ENCODE results near the gene FHIT. TPM values are rescaled to one million over a fixed set of nuclear protein-coding genes. Genes with fewer than 3 reads are reported as not detected.

Gene FHIT
- total RNA-seq, 4 donors from 2014 or later = 4.4 to 10.6 (median 8.4) TPM

DNA sequence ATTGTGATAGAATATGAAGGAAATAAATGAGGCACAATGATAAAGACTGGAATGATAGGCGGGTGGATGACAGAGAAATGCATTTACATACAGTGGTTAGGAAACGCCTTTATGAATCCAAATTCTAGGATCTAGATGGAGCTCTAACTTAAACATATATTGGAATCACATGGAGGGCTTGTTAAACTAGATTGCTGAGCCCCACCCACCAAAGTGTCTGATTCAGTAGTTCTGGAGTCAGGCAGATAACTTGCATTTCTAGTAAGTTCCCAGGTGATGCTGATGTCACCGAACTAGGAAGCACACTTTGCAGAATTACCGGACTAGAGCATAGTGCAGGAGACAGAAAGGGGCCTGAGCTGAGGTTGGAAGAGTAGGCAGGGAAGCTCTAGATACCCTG lies 837.2 kb downstream of the FHIT start:
- TF ChIP-seq, protein P1, sequence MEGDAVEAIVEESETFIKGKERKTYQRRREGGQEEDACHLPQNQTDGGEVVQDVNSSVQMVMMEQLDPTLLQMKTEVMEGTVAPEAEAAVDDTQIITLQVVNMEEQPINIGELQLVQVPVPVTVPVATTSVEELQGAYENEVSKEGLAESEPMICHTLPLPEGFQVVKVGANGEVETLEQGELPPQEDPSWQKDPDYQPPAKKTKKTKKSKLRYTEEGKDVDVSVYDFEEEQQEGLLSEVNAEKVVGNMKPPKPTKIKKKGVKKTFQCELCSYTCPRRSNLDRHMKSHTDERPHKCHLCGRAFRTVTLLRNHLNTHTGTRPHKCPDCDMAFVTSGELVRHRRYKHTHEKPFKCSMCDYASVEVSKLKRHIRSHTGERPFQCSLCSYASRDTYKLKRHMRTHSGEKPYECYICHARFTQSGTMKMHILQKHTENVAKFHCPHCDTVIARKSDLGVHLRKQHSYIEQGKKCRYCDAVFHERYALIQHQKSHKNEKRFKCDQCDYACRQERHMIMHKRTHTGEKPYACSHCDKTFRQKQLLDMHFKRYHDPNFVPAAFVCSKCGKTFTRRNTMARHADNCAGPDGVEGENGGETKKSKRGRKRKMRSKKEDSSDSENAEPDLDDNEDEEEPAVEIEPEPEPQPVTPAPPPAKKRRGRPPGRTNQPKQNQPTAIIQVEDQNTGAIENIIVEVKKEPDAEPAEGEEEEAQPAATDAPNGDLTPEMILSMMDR (IDR thresholded peaks at IDR 0.05; ENCODE audit: low read depth) = no peak

DNA sequence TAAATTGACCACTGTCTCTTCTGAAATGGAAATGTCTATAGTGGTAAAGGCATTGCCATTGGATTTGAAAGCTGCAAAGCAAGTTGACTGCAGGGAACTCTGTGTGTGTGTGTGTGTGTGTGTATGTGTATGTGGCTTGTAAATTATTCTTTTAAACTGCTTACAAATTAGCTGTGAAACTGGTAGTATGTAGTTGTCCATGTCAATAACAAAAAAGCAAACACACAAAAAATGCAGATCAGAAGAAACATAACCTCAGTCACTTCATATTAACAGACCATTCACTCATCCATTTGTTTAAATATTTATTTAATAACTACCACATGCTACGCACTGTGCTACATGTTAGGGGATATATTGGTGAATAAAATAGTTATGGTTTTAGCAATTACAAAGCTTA lies 837.7 kb downstream of the FHIT start:
- TF ChIP-seq, protein P1 (IDR thresholded peaks at IDR 0.05; ENCODE audit: low read depth) = no peak

DNA sequence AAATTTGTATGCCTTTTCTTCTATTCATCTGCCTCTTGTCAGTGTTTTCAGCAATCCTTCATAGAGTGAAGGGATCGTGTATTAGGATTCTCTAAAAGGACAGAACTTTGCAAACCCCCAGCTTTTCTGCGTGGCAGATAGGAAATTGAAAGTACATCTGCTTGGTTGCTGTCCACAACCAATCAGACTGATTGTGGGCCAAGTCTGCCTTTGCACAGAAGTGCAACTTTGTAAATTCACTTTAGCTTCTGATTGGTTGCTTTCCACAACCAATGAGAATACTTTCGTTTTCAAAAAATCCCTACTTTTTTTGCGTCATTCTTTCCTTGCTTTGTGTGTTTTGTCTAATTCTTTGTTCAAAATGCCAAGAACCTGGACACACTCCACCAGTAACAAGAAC lies 847.4 kb downstream of the FHIT start:
- TF ChIP-seq, protein P1 (IDR thresholded peaks at IDR 0.05; ENCODE audit: low read depth) = no peak

DNA sequence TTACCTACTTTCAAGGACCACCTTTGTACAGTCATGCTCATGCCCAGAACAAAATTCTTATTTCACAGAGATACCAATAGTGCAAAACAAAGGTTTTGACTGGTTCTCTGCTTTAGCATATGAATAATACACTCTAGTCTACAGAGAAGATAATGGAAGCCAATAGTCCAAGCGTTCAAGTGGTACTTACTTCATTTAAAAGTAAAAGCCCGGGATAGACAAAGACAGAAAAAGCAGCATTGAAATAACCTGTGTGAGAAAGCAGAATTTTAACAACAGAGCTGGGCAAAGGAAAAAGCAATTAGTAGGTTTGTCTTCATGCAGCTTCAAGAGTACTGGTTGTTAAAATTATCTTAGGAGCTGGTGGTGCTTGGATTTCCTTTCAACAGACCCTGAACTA lies 848.3 kb downstream of the FHIT start:
- TF ChIP-seq, protein P1 (IDR thresholded peaks at IDR 0.05; ENCODE audit: low read depth) = no peak

DNA sequence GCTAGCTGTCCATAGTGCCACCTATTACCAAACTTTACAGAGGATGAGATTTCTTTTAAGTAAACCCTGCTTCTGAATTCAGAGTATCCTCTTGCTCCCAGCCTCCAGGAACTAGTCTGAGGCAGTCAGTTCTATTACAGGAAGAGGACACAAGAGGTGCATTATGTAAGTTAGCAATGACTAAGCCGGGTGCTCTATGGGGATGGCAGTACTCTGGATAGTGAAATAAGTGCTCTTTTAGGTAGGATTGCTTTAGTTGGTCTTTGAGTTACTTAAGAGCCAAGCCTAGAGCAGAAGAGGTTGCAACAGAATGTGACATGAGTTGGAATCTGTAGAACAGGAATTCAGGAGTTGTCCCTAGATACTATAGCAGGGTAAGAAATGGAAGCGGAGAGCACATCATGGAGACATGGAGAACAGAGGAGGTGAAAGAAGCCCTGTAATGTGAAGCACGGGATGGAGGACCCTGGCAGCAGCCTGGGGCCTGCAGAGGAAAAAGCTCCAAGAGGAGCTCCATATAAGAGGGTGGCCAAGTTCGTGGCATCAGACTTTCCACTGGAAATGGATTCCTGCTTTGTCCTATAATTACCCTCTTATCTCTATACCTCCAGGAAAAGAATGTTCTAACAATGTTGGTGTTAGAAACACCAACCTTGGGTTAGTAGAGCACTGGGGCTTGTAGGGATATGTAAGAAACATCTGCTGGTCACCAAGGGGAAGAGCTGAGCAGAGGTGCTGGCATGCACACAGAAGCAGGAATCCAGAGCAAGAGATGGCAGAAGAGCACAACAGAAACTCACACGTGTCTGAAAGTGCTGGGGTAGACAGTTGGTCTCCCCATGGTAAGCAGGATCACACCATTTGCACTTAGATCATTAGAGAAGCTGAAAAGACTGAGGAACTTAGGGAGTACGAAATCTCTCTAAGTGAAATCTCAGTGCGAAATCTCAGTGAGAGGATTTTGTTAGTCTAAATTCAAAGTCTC lies 851.1 kb downstream of the FHIT start:
- TF ChIP-seq, protein P1 (IDR thresholded peaks at IDR 0.05; ENCODE audit: low read depth) = no peak

DNA sequence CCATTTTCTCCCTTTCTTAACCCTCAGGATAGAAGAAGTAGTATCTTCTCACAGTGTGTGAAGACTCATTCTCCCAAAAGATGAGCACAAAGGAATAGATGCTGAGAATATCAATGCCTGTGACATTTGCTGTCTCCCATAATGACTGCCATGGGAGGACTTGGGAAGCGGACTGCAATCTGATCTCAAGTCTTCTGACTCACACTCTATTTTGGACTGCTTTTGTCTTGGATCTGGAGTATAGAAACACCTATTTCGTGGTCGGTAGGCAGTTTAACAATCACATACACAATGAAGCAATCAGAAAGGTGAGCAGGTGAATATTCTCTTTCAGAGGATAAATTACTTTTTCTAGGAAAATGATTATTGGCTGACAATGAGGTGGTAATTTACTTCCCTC lies 852.0 kb downstream of the FHIT start:
- TF ChIP-seq, protein P1 (IDR thresholded peaks at IDR 0.05; ENCODE audit: low read depth) = no peak

DNA sequence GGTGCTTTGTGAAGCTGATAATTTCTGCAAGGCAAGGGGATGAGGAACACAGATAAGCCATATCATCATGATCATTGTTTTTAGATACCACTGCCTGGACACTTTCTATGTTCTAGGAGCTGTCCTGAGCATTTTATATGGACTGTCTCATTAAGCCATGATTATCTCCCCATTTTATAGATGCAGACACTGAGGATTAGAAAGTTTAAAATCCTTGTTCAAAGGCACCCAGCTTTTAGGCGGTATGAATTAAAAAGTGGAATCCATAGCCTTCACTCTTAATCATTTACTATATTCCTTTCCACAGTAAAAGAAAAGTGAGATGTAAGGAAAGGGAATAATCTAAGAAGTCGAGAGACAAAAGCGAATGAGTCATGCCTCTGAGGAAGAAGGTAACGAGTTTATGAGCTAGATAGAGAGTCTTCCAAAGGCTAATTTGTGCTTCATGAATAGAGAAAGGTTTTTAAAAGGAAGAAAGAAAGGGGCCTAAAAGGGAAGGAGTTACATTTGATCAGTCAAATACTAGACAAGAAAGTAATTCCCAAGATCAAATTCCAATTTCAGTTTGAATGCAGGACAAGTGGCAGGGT lies 856.0 kb downstream of the FHIT start:
- TF ChIP-seq, protein P1 (IDR thresholded peaks at IDR 0.05; ENCODE audit: low read depth) = no peak

Data from subcutaneous adipose tissue (tissue), 4 donors.